ENCODE results near the gene NFAT5. TPM values are rescaled to one million over a fixed set of nuclear protein-coding genes. Genes with fewer than 3 reads are reported as not detected.
"Not testable (repeated sequence)": the region's sequence is repeated elsewhere in the genome, so short reads cannot be mapped to it uniquely, and the experiment has no call there.

The NFAT5 gene
- total and polyA plus RNA-seq, 7 donors = 1.2 to 57.1 (median 39.4) TPM

- intact Hi-C loops (cut with DNase I) = no loop called here
- Histone ChIP-seq H3K4me3 (no peak overlapping the region), H3K4me1 (peaks cover 0 to 15% (median 13%) of the 10 kb centered on the region in 4 donors), H3K27ac (no peak overlapping the region), H3K9me3 (no peaks in the 10 kb centered on the region), H3K36me3 (peaks cover 0 to 31% (median 7%) of the 10 kb centered on the region in 4 donors), H3K27me3 (no peaks in the 10 kb centered on the region)
- no peak for DNase-seq
- TF ChIP-seq POLR2A (IDR thresholded peaks at IDR 0.05) = no peak
Observed at GRCh38 chr16:69632828-69633227, 67.1 kb downstream of the NFAT5 start.

DNA sequence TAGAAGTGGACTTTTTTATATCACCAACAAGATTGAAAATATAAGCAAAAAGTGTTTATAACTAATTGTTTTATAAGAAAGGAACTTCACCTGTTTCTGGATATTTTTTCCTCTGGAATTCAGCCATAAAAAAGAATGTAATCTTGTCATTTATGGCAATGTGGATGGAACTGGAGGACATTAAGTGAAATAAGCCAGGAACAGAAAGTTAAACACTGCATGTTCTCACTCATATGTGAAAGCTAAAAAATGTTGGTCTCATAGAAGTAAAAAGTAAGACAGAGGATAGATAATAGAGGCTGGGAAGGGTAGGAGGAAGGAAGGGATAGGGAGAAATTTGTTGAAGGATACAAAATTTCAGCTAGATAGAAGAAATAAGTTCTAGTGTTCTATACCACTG lies 67.6 kb downstream of the NFAT5 start:
- Histone ChIP-seq H3K27me3 (no peaks in the 10 kb centered on the region), H3K27ac (no peak overlapping the region), H3K4me3 (no peak overlapping the region), H3K4me1 (peaks cover 0 to 15% (median 13%) of the 10 kb centered on the region in 4 donors), H3K36me3 (peaks cover 0 to 31% (median 7%) of the 10 kb centered on the region in 4 donors), H3K9me3 (no peaks in the 10 kb centered on the region)
- TF ChIP-seq CTCF (IDR thresholded peaks at IDR 0.05) = no peak
- no peak for TF ChIP-seq POLR2AphosphoS5 (IDR thresholded peaks at IDR 0.05)
- TF ChIP-seq POLR2A (IDR thresholded peaks at IDR 0.05) = no peak
- TF ChIP-seq EP300 (IDR thresholded peaks at IDR 0.05) = no peak
- no peak for DNase-seq
- intact Hi-C loops (cut with DNase I) = no loop called here

DNA sequence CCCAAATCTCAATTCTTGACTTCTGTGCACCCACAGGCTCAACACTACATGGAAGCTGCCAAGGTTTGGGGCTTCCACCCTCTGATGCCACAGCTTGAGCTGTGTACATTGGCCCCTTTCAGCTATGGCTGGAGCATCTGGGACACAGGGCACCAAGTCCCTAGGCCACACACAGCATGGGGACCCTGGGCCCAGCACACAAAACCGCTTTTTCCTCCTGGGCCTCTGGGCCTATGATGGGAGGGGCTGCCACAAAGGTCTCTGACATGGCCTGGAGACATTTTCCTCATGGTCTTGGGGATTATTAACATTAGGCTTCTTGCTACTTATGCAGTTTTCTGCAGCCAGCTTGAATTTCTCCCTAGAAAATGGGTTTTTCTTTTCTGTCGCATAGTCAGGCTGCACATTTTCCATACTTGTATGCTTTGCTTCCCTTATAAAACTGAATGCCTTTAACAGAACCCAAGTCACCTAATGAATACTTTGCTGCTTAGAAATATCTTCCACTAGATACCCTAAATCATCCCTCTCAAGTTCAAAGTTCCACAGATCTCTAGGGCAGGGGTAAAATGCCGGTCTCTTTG lies 70.9 kb downstream of the NFAT5 start:
- 98 to 99% methylated on average over 3 of the region's 3 CpGs for WGBS, 2 donors
- intact Hi-C loops (cut with DNase I); DNase-seq; H3K9me3 ChIP-seq; H3K27me3 ChIP-seq; H3K27ac ChIP-seq; H3K4me3 ChIP-seq: not testable (repeated sequence)
- peaks cover 0 to 15% (median 13%) of the 10 kb centered on the region in 4 donors for H3K4me1 ChIP-seq
- peaks cover 0 to 21% (median 7%) of the 10 kb centered on the region in 4 donors for H3K36me3 ChIP-seq

GRCh38 chr16:69637206-69637865 lies 71.6 kb downstream of the NFAT5 start:
- H3K4me3 ChIP-seq; intact Hi-C loops (cut with DNase I); H3K9me3 ChIP-seq; H3K27me3 ChIP-seq; DNase-seq; H3K27ac ChIP-seq: not testable (repeated sequence)
- 97 to 99% methylated on average over 3 of the region's 3 CpGs for WGBS, 2 donors
- H3K4me1 ChIP-seq = peaks cover 0 to 15% (median 13%) of the 10 kb centered on the region in 4 donors
- peaks cover 0 to 21% (median 7%) of the 10 kb centered on the region in 4 donors for H3K36me3 ChIP-seq

- intact Hi-C loops (cut with DNase I); DNase-seq; H3K27me3 ChIP-seq; H3K4me1 ChIP-seq; H3K9me3 ChIP-seq; H3K4me3 ChIP-seq; H3K27ac ChIP-seq: not testable (repeated sequence)
- peaks cover 0 to 23% (median 15%) of the 10 kb centered on the region in 4 donors for H3K36me3 ChIP-seq
- 96 to 97% methylated on average over 3 of the region's 3 CpGs for WGBS, 2 donors
Observed at GRCh38 chr16:69643997-69644396, 78.2 kb downstream of the NFAT5 start.

DNA sequence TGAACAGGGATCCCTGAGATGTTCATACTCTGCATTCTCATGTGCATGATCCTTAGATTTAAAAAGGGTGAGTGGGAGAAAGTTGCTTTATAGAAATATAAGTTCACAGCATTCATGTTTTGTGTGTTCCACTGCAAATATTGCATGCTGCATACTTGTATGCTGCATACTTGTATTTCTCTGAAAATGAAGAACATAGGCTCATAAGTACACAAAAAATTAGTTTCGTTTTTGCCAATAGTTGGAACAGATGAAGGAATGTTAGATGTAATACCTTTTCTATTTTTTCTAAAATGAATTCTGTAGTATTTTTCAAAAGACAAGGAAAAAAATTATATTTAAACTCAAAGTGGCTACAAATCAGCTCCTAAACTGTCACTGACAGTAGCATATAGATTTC lies 79.0 kb downstream of the NFAT5 start:
- intact Hi-C loops (cut with DNase I) = no loop called here
- Histone ChIP-seq H3K9me3 (no peaks in the 10 kb centered on the region), H3K4me3 (no peak overlapping the region), H3K4me1 (no peaks in the 10 kb centered on the region), H3K27ac (no peak overlapping the region), H3K27me3 (no peaks in the 10 kb centered on the region), H3K36me3 (peaks cover 0 to 27% (median 15%) of the 10 kb centered on the region in 4 donors)
- WGBS, 2 donors = 35 to 42% methylated on average over 1 of the region's 1 CpG
- TF ChIP-seq POLR2A (IDR thresholded peaks at IDR 0.05) (no peak), CTCF (IDR thresholded peaks at IDR 0.05) (no peak), EP300 (IDR thresholded peaks at IDR 0.05) (no peak), POLR2AphosphoS5 (IDR thresholded peaks at IDR 0.05) (no peak)
- DNase-seq = no peak

- TF ChIP-seq POLR2AphosphoS5 (IDR thresholded peaks at IDR 0.05) (no peak), POLR2A (IDR thresholded peaks at IDR 0.05) (no peak), CTCF (IDR thresholded peaks at IDR 0.05) (no peak), EP300 (IDR thresholded peaks at IDR 0.05) (no peak)
- intact Hi-C loops (cut with DNase I) = no loop called here
- Histone ChIP-seq H3K27me3 (no peaks in the 10 kb centered on the region), H3K9me3 (no peaks in the 10 kb centered on the region), H3K4me3 (no peak overlapping the region), H3K27ac (no peak overlapping the region), H3K4me1 (no peaks in the 10 kb centered on the region), H3K36me3 (peaks cover 0 to 39% (median 15%) of the 10 kb centered on the region in 4 donors)
- no peak for DNase-seq
- 93 to 97% methylated on average over 5 of the region's 5 CpGs for WGBS, 2 donors
Observed at GRCh38 chr16:69647020-69647419, 81.3 kb downstream of the NFAT5 start.
